ENCODE results near the gene ARID5A. TPM values are rescaled to one million over a fixed set of nuclear protein-coding genes. Genes with fewer than 3 reads are reported as not detected.

The ARID5A gene
- total and polyA plus RNA-seq, 2 experiments from 2014 or later, result 5.5 to 7.7 TPM

- TF ChIP-seq ETS1 (IDR thresholded peaks at IDR 0.05) (no peak), NANOG (IDR thresholded peaks at IDR 0.05; ENCODE audit: borderline replicate concordance) (no peak), CTCF (conservative IDR thresholded peaks at IDR 0.05; ENCODE audit: low read depth in 2 of 2) (no peak), EZH2 (IDR thresholded peaks at IDR 0.05; ENCODE audit: low read depth, unreplicated experiment) (no peak), ZNF114 (CRISPR knock-in tag; IDR thresholded peaks at IDR 0.05) (no peak), JUNB (IDR thresholded peaks at IDR 0.05; ENCODE audit: unreplicated experiment) (no peak), CREB1 (CRISPR knock-in tag; IDR thresholded peaks at IDR 0.05; ENCODE audit: low read depth) (no peak), EZH2phosphoT487 (IDR thresholded peaks at IDR 0.05; ENCODE audit: unreplicated experiment) (no peak), REST (IDR thresholded peaks at IDR 0.05; ENCODE audit: unreplicated experiment) (no peak), POLR2AphosphoS5 (IDR thresholded peaks at IDR 0.05; ENCODE audit: low read depth) (no peak), ZNF331 (CRISPR knock-in tag; IDR thresholded peaks at IDR 0.05; ENCODE audit: low read depth) (no peak)
- TF ChIP-seq, protein P1, sequence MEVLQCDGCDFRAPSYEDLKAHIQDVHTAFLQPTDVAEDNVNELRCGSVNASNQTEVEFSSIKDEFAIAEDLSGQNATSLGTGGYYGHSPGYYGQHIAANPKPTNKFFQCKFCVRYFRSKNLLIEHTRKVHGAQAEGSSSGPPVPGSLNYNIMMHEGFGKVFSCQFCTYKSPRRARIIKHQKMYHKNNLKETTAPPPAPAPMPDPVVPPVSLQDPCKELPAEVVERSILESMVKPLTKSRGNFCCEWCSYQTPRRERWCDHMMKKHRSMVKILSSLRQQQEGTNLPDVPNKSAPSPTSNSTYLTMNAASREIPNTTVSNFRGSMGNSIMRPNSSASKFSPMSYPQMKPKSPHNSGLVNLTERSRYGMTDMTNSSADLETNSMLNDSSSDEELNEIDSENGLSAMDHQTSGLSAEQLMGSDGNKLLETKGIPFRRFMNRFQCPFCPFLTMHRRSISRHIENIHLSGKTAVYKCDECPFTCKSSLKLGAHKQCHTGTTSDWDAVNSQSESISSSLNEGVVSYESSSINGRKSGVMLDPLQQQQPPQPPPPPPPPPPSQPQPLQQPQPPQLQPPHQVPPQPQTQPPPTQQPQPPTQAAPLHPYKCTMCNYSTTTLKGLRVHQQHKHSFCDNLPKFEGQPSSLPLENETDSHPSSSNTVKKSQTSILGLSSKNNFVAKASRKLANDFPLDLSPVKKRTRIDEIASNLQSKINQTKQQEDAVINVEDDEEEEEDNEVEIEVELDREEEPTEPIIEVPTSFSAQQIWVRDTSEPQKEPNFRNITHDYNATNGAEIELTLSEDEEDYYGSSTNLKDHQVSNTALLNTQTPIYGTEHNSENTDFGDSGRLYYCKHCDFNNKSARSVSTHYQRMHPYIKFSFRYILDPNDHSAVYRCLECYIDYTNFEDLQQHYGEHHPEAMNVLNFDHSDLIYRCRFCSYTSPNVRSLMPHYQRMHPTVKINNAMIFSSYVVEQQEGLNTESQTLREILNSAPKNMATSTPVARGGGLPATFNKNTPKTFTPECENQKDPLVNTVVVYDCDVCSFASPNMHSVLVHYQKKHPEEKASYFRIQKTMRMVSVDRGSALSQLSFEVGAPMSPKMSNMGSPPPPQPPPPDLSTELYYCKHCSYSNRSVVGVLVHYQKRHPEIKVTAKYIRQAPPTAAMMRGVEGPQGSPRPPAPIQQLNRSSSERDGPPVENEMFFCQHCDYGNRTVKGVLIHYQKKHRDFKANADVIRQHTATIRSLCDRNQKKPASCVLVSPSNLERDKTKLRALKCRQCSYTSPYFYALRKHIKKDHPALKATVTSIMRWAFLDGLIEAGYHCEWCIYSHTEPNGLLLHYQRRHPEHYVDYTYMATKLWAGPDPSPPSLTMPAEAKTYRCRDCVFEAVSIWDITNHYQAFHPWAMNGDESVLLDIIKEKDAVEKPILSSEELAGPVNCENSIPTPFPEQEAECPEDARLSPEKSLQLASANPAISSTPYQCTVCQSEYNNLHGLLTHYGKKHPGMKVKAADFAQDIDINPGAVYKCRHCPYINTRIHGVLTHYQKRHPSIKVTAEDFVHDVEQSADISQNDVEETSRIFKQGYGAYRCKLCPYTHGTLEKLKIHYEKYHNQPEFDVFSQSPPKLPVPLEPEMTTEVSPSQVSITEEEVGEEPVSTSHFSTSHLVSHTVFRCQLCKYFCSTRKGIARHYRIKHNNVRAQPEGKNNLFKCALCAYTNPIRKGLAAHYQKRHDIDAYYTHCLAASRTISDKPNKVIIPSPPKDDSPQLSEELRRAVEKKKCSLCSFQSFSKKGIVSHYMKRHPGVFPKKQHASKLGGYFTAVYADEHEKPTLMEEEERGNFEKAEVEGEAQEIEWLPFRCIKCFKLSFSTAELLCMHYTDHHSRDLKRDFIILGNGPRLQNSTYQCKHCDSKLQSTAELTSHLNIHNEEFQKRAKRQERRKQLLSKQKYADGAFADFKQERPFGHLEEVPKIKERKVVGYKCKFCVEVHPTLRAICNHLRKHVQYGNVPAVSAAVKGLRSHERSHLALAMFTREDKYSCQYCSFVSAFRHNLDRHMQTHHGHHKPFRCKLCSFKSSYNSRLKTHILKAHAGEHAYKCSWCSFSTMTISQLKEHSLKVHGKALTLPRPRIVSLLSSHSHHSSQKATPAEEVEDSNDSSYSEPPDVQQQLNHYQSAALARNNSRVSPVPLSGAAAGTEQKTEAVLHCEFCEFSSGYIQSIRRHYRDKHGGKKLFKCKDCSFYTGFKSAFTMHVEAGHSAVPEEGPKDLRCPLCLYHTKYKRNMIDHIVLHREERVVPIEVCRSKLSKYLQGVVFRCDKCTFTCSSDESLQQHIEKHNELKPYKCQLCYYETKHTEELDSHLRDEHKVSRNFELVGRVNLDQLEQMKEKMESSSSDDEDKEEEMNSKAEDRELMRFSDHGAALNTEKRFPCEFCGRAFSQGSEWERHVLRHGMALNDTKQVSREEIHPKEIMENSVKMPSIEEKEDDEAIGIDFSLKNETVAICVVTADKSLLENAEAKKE (CRISPR knock-in tag; IDR thresholded peaks at IDR 0.05), result no peak
- H3K36me3 ChIP-seq (ENCODE audit: insufficient read depth), result no peaks in the 10 kb centered on the region
These were observed 47.3 kb upstream of the ARID5A start for GRCh38 chr2:96489261-96489660.

More at GRCh38 chr2:96489261-96489660, 47.3 kb upstream of the ARID5A start:
- Histone ChIP-seq H3K27me3 (ENCODE audit: insufficient read depth) (no peaks in the 10 kb centered on the region), H4K20me1 (replicated peaks; ENCODE audit: insufficient read depth) (no peaks in the 10 kb centered on the region), H3K4me1 (ENCODE audit: insufficient read depth) (peaks cover 11% of the 10 kb centered on the region; the same call in 1 of the 2 replicates), H3K4me3 (no peak overlapping the region), H3K79me2 (replicated peaks; ENCODE audit: insufficient read depth) (no peaks in the 10 kb centered on the region), H3K9me2 (ENCODE audit: insufficient read depth) (no peaks in the 10 kb centered on the region), H2AFZ (no peak overlapping the region), H3F3A (replicated peaks; ENCODE audit: low read depth) (no peaks in the 10 kb centered on the region), H3K4me2 (no peak overlapping the region), H3K27ac (ENCODE audit: low read depth) (no peak overlapping the region)
- Mint-ChIP-seq H3K4me3 (no peak overlapping the region), H3K9me3 (peaks cover 2% of the 10 kb centered on the region; the same call in 1 of the 3 replicates), H3K36me3 (ENCODE audit: low read depth) (no peaks in the 10 kb centered on the region; the same call in 2 of the 3 replicates), H3K27ac (no peak overlapping the region), H3K27me3 (ENCODE audit: insufficient read depth, low read depth, poor library complexity) (peaks cover 5% of the 10 kb centered on the region), H3K4me1 (peaks cover 16% of the 10 kb centered on the region)
- DNase-seq (ENCODE audit: low spot score) (no peak), ATAC-seq (no peak)
